ENCODE results near the gene CDH12.

GRCh38 chr5:22669345-22669744 lies 183.8 kb downstream of the CDH12 start:
- no peak for TF ChIP-seq GATA2 (IDR thresholded peaks at IDR 0.05; ENCODE audit: low read depth, low read length)
- TF ChIP-seq GATA3 (IDR thresholded peaks at IDR 0.05; ENCODE audit: low read depth, low read length), result no peak

Measured in SH-SY5Y (cell line).